Subcutaneous adipose tissue (tissue), 4 donors: ENCODE results near the gene THBS2. TPM values are rescaled to one million over a fixed set of nuclear protein-coding genes. Genes with fewer than 3 reads are reported as not detected.

Experiments used
- CTCF ChIP-seq: fragments of 450-650 bp; IDR thresholded peaks from one replicate; pipeline ENCODE4 v1.5.1; 2016; ENCODE audit warnings: low read depth, mild to moderate bottlenecking, control low read depth, antibody characterized with exemption, moderate library complexity
- total RNA-seq, 4 donors: library from RNA; depleted of rRNA; stranded (reverse); fragments of >200 nt; gene quantifications; one replicate each; pipeline ENCODE4 v1.1.0, GENCODE V29; 2016

The THBS2 gene
- total RNA-seq, 4 donors from 2014 or later: 43.5 to 97.0 (median 89.0) TPM

DNA sequence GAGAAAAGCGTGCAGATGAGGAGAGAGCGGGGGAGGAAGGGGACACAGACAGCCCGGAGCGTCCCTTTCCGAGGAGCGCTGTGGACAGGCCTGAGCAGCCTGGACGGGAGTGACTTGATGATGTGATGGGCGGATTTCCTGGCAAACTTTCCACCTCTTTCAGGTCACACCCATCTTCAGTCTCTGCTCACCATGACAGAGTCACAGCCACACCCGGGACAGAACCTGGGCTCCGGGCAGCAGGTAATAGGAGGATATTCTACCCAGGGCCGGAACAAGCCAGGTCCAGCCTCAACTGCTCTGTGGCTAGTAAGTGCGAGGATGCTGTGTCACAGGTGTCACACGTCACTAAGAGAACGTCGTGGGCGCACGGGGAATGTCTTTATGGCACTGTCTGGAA, 84.3 kb downstream of the THBS2 start:
- no peak for TF ChIP-seq CTCF

DNA sequence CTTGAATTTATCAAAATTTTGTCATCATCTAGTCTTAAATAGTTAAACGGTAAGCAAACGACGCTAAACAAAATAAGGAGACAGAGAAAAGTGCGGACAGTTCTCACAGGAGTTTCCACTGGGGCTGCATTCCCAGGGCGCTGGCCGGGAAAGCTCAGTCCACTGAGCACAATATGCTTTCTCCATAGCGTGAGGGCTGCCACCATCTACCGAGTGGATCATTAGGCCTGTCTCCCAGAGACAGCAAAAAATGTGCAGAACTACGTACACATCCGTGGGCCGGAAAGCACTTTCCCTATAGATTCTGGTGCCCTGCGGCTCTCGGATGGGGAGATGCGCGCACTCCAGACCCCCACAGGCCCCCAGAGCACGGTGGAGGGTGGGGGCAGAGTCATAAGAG, 84.9 kb downstream of the THBS2 start:
- TF ChIP-seq CTCF: no peak

DNA sequence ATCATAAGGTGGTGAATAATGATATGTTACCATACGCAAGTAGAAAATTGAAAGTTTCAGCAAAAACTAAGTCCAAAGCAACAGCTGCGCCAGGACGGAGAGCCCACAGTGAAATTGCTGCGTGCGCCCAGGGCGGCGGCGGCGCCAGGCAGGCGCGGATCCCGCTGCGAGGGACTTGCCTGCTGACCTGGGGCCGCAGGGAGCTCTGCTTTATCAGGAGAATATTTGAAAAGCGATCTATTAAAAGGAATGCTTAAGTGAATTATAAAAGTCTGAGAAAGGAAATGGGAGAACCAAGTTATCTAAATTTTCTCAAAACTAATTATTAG, 85.4 kb downstream of the THBS2 start:
- TF ChIP-seq CTCF: no peak

DNA sequence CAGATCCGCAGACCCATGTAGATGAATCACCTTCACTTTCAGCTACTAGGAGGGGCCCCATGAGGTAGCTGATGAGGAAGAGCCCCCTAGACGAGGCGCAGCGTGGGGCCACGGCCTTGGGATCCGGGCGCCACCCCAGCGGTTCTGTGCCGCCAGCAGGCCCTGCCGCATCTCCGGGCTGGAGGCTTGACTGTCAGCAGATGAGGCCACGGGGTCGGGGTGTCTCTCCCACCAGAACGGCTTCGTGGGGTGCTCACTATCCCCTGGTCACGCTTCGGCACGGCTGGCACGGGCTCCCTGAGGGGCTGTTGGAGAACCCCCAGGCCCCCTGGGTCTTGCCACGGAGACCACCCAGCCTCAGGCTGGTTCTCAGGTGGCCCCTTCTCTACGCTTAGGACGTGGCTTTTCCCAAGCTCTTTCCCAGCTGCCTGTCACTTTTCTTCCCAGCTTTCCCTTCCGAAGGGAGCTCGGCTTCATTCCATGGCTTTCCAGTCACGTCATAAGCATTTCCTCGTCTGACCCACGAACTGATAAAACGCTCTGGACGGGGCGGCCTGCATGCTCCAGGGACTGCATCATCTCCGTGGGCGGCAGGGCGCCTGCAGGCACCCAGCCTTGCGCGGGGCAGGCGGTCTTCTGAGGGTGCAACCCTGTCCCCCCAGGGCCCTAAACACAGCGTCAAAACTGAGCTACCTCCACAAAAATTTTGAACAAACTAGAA, 85.9 kb downstream of the THBS2 start:
- TF ChIP-seq CTCF: no peak

- no peak for TF ChIP-seq CTCF
Measured at GRCh38 chr6:169166896-169167580, 86.6 kb downstream of the THBS2 start.
